GM19099 (cell line): ENCODE results near the gene ADRA2B.

Source experiments
- POLR2A ChIP-seq: IDR thresholded peaks from 3 replicates; pipeline ENCODE4 v1.6.1; 2011; ENCODE audit warnings: low read depth; ENCODE audit not compliant: insufficient read length; ENCODE audit errors: extremely low read depth

ADRA2B gene

GRCh38 chr2:96108541-96109360, 7.6 kb downstream of the ADRA2B start:
- TF ChIP-seq POLR2A, result no peak

GRCh38 chr2:96108151-96108540, 8.2 kb downstream of the ADRA2B start:
- TF ChIP-seq POLR2A, result no peak

GRCh38 chr2:96107708-96108065, 8.7 kb downstream of the ADRA2B start:
- TF ChIP-seq POLR2A, result no peak

- TF ChIP-seq POLR2A, result no peak
Observed at GRCh38 chr2:96106991-96107707, 9.2 kb downstream of the ADRA2B start.

GRCh38 chr2:96105994-96106715, 10.2 kb downstream of the ADRA2B start:
- no peak for TF ChIP-seq POLR2A

- no peak for TF ChIP-seq POLR2A
Observed at GRCh38 chr2:96105152-96105915, 11.0 kb downstream of the ADRA2B start.

GRCh38 chr2:96104487-96104861, 11.9 kb downstream of the ADRA2B start:
- TF ChIP-seq POLR2A, result no peak

- no peak for TF ChIP-seq POLR2A
Observed at GRCh38 chr2:96103761-96104486, 12.4 kb downstream of the ADRA2B start.

- TF ChIP-seq POLR2A, result no peak
Observed at GRCh38 chr2:96103187-96103601, 13.2 kb downstream of the ADRA2B start.

- no peak for TF ChIP-seq POLR2A
Observed at GRCh38 chr2:96102596-96103186, 13.7 kb downstream of the ADRA2B start.

GRCh38 chr2:96100893-96101304, 15.5 kb downstream of the ADRA2B start:
- no peak for TF ChIP-seq POLR2A

- no peak for TF ChIP-seq POLR2A
Observed at GRCh38 chr2:96099861-96100798, 16.2 kb downstream of the ADRA2B start.

- no peak for TF ChIP-seq POLR2A
Observed at GRCh38 chr2:96098900-96099590, 17.3 kb downstream of the ADRA2B start.
